ENCODE data around the gene CACNA2D3.

DNA sequence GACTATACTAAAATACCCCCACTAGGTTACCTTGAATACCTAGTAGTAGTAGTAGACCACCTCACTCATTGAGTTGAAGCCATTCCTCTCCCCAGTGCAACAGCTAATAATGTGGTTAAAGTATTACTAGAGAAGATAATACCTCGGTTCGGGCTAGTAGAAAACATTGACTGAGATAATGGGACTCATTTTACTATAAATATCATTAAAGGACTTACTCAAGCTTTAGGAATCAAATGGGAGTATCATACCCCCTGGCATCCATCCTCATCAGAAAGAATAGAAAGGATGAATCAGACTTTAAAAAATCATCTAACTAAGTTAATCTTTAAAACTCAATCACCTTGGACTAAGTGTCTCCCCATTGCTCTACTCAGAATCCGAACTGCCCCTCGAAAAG lies 49.0 kb upstream of the CACNA2D3 start:
- TF ChIP-seq TAF1 (conservative IDR thresholded peaks at IDR 0.05) (no peak), SP1 (IDR thresholded peaks at IDR 0.05) (no peak), CTCF (IDR thresholded peaks at IDR 0.05; ENCODE audit: low read depth, low read length, missing input control) (no peak), RAD21 (IDR thresholded peaks at IDR 0.05) (no peak), YY1 (IDR thresholded peaks at IDR 0.05) (no peak), FOXA1 (IDR thresholded peaks at IDR 0.05) (no peak), JUND (IDR thresholded peaks at IDR 0.05) (no peak), HNF4G (IDR thresholded peaks at IDR 0.05) (no peak), RXRA (IDR thresholded peaks at IDR 0.05) (no peak), GABPA (IDR thresholded peaks at IDR 0.05 in 1 of 2, conservative IDR thresholded peaks at IDR 0.05 in 1 of 2) (no peak)
- TF ChIP-seq, protein P1, sequence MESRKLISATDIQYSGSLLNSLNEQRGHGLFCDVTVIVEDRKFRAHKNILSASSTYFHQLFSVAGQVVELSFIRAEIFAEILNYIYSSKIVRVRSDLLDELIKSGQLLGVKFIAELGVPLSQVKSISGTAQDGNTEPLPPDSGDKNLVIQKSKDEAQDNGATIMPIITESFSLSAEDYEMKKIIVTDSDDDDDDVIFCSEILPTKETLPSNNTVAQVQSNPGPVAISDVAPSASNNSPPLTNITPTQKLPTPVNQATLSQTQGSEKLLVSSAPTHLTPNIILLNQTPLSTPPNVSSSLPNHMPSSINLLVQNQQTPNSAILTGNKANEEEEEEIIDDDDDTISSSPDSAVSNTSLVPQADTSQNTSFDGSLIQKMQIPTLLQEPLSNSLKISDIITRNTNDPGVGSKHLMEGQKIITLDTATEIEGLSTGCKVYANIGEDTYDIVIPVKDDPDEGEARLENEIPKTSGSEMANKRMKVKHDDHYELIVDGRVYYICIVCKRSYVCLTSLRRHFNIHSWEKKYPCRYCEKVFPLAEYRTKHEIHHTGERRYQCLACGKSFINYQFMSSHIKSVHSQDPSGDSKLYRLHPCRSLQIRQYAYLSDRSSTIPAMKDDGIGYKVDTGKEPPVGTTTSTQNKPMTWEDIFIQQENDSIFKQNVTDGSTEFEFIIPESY (IDR thresholded peaks at IDR 0.05): no peak
- TF ChIP-seq, protein P2, sequence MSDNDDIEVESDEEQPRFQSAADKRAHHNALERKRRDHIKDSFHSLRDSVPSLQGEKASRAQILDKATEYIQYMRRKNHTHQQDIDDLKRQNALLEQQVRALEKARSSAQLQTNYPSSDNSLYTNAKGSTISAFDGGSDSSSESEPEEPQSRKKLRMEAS (IDR thresholded peaks at IDR 0.05): no peak
- TF ChIP-seq, protein P3, sequence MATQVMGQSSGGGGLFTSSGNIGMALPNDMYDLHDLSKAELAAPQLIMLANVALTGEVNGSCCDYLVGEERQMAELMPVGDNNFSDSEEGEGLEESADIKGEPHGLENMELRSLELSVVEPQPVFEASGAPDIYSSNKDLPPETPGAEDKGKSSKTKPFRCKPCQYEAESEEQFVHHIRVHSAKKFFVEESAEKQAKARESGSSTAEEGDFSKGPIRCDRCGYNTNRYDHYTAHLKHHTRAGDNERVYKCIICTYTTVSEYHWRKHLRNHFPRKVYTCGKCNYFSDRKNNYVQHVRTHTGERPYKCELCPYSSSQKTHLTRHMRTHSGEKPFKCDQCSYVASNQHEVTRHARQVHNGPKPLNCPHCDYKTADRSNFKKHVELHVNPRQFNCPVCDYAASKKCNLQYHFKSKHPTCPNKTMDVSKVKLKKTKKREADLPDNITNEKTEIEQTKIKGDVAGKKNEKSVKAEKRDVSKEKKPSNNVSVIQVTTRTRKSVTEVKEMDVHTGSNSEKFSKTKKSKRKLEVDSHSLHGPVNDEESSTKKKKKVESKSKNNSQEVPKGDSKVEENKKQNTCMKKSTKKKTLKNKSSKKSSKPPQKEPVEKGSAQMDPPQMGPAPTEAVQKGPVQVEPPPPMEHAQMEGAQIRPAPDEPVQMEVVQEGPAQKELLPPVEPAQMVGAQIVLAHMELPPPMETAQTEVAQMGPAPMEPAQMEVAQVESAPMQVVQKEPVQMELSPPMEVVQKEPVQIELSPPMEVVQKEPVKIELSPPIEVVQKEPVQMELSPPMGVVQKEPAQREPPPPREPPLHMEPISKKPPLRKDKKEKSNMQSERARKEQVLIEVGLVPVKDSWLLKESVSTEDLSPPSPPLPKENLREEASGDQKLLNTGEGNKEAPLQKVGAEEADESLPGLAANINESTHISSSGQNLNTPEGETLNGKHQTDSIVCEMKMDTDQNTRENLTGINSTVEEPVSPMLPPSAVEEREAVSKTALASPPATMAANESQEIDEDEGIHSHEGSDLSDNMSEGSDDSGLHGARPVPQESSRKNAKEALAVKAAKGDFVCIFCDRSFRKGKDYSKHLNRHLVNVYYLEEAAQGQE (IDR thresholded peaks at IDR 0.05): no peak
